OCI-LY7 (cell line): ENCODE data around the gene GNB1L. TPM values are rescaled to one million over a fixed set of nuclear protein-coding genes. Genes with fewer than 3 reads are reported as not detected.

Source experiments
- BruUV-seq: library from RNA; stranded (reverse); fragments of 400-500 nt; replicated peaks from 2 replicates; lab custom pipeline; 2021; lab: Mats Ljungman, UMichigan
- CTCF ChIA-PET: fragments of 300-600 bp; sonication (Branson Sonifier 250); formaldehyde crosslinking; loops from one replicate; lab custom pipeline; 2022; ENCODE audit warnings: antibody characterized with exemption; ENCODE audit not compliant: unreplicated experiment; lab: Charles Lee
- POLR2A ChIA-PET: fragments of 300-600 bp; sonication (Branson Sonifier 250); formaldehyde crosslinking; loops from one replicate; lab custom pipeline; 2022; ENCODE audit warnings: antibody characterized with exemption; lab: Charles Lee
- DNase-seq: peaks from one replicate; pipeline ENCODE4 v3.0.0-alpha.2; 2015; ENCODE audit warnings: low spot score
- H2AFZ ChIP-seq: fragments of 200-600 bp; sonication (generic), shearing (Covaris generic); 2 replicates; pipeline ENCODE4 v1.6.1; 2014; ENCODE audit warnings: mild to moderate bottlenecking, antibody characterized with exemption, low read length, moderate library complexity
- H3K27ac ChIP-seq: fragments of 200-600 bp; sonication (generic); 2 replicates; pipeline ENCODE4 v1.5.1; 2014; ENCODE audit warnings: mixed run types, low read depth, mild to moderate bottlenecking, moderate library complexity, low read length, inconsistent platforms; ENCODE audit not compliant: poor library complexity, severe bottlenecking
- H3K36me3 ChIP-seq: fragments of 200-600 bp; sonication (generic); 2 replicates; pipeline ENCODE4 v1.6.1; 2014; ENCODE audit warnings: mild to moderate bottlenecking, antibody characterized with exemption, low read length, moderate library complexity, mixed read lengths; ENCODE audit not compliant: insufficient read depth
- H3K4me1 ChIP-seq: fragments of 200-600 bp; sonication (generic); 2 replicates; pipeline ENCODE4 v1.5.1; 2014; ENCODE audit warnings: mild to moderate bottlenecking, low read length; ENCODE audit not compliant: insufficient read depth, poor library complexity, severe bottlenecking
- H3K4me2 ChIP-seq: fragments of 200-600 bp; sonication (generic); 2 replicates; pipeline ENCODE4 v1.6.1; 2014; ENCODE audit warnings: mild to moderate bottlenecking, low read length
- H3K4me3 ChIP-seq: fragments of 200-600 bp; sonication (generic); 2 replicates; pipeline ENCODE4 v1.5.1; 2014; ENCODE audit warnings: mild to moderate bottlenecking, low read depth, low read length; ENCODE audit not compliant: poor library complexity, severe bottlenecking
- H3K79me2 ChIP-seq: fragments of 200-600 bp; sonication (generic); 2 replicates; pipeline ENCODE4 v1.6.1; 2016; ENCODE audit warnings: low read depth, mild to moderate bottlenecking, low read length, moderate library complexity, mixed read lengths; ENCODE audit not compliant: insufficient read depth
- H3K9me2 ChIP-seq: fragments of 200-600 bp; sonication (generic); 2 replicates; pipeline ENCODE4 v1.6.1; 2016; ENCODE audit warnings: mild to moderate bottlenecking, low read length, mixed read lengths; ENCODE audit not compliant: insufficient read depth
- H3K9me3 ChIP-seq: fragments of 200-600 bp; sonication (generic); 2 replicates; pipeline ENCODE4 v1.6.1; 2014; ENCODE audit warnings: mild to moderate bottlenecking, mixed run types, low read length, mixed read lengths
- H4K20me1 ChIP-seq: fragments of 200-600 bp; sonication (generic); 2 replicates; pipeline ENCODE4 v1.6.1; 2014; ENCODE audit warnings: mild to moderate bottlenecking, antibody characterized with exemption, low read length, moderate library complexity, mixed read lengths; ENCODE audit not compliant: insufficient read depth
- EZH2phosphoT487 ChIP-seq: fragments of 200-600 bp; sonication (generic); IDR thresholded peaks from 2 replicates; pipeline ENCODE4 v1.6.1; 2018; ENCODE audit warnings: low read depth, borderline replicate concordance, mild to moderate bottlenecking, mixed run types, antibody characterized with exemption, low read length, moderate library complexity, mixed read lengths
- intact Hi-C: fragments of 100-400 bp; cut with micrococcal nuclease; formaldehyde crosslinking; loops from one replicate; pipeline ENCODE4 v1.10.0; 2022; ENCODE audit not compliant: unreplicated experiment
- total RNA-seq, 2 experiments: library from RNA; depleted of rRNA in 1 of 2; stranded (reverse); fragments of >200 nt in 1 of 2; shearing (Covaris generic) in 1 of 2; gene quantifications; 2 replicates each; pipeline ENCODE4 v1.2.3, GENCODE V29; 2014 to 2022
- TF ChIP-seq, protein P1 (sequence below): fragments of 200-600 bp; sonication (generic); conservative IDR thresholded peaks from 2 replicates; pipeline ENCODE4 v1.5.1; 2014; ENCODE audit warnings: mild to moderate bottlenecking, antibody characterized with exemption, low read length, moderate library complexity, mixed read lengths

The GNB1L gene
- total RNA-seq, 2 experiments from 2014 or later, result 13.1 to 26.7 TPM

GRCh38 chr22:19896665-19897355 lies 42.1 kb upstream of the GNB1L start:
- Histone ChIP-seq H4K20me1 (no peaks in the 10 kb centered on the region), H3K27ac (peak overlapping the region; percentile 78), H3K9me3 (no peaks in the 10 kb centered on the region), H3K4me1 (peaks cover 66% of the 10 kb centered on the region), H3K9me2 (no peaks in the 10 kb centered on the region), H3K4me3 (no peak overlapping the region), H3K4me2 (peak overlapping the region; percentile 63), H3K79me2 (peaks cover 7% of the 10 kb centered on the region; the same call in 1 of the 2 replicates), H3K36me3 (peaks cover 21% of the 10 kb centered on the region), H2AFZ (peak overlapping the region; percentile 45; the same call in 1 of the 2 replicates)
- intact Hi-C loops, result no loop called here
- CTCF ChIA-PET, result interaction anchor here (0.8 to 1.4 kb wide), 4 partner anchors 10 to 167 kb away, joined by 3 to 7 read pairs (median 3); no protein-coding TSS in a partner anchor
- no TSS peak for BruUV-seq
- POLR2A ChIA-PET, result interaction anchor here (0.7 to 1.8 kb wide), 6 partner anchors 9 to 124 kb away, joined by 3 to 9 read pairs (median 4); no protein-coding TSS in a partner anchor
- peak; percentile 87 for DNase-seq
- TF ChIP-seq EZH2phosphoT487, result no peak
- TF ChIP-seq, protein P1, sequence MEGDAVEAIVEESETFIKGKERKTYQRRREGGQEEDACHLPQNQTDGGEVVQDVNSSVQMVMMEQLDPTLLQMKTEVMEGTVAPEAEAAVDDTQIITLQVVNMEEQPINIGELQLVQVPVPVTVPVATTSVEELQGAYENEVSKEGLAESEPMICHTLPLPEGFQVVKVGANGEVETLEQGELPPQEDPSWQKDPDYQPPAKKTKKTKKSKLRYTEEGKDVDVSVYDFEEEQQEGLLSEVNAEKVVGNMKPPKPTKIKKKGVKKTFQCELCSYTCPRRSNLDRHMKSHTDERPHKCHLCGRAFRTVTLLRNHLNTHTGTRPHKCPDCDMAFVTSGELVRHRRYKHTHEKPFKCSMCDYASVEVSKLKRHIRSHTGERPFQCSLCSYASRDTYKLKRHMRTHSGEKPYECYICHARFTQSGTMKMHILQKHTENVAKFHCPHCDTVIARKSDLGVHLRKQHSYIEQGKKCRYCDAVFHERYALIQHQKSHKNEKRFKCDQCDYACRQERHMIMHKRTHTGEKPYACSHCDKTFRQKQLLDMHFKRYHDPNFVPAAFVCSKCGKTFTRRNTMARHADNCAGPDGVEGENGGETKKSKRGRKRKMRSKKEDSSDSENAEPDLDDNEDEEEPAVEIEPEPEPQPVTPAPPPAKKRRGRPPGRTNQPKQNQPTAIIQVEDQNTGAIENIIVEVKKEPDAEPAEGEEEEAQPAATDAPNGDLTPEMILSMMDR, result peak; percentile 75

- ChIA-PET POLR2A (no interaction called here), CTCF (no interaction called here)
- TF ChIP-seq EZH2phosphoT487, result no peak
- TF ChIP-seq, protein P1, result no peak
- Histone ChIP-seq H3K9me2 (no peaks in the 10 kb centered on the region), H4K20me1 (no peaks in the 10 kb centered on the region), H3K4me1 (peaks cover 73% of the 10 kb centered on the region), H3K4me3 (no peak overlapping the region), H3K9me3 (no peaks in the 10 kb centered on the region), H3K36me3 (peaks cover 21% of the 10 kb centered on the region), H3K27ac (peak overlapping the region; percentile 78), H2AFZ (no peak overlapping the region), H3K4me2 (no peak overlapping the region), H3K79me2 (peaks cover 7% of the 10 kb centered on the region; the same call in 1 of the 2 replicates)
- intact Hi-C loops, result no loop called here
- no TSS peak for BruUV-seq
- no peak for DNase-seq
Measured at GRCh38 chr22:19895160-19895849, 40.6 kb upstream of the GNB1L start.
